ENCODE data around the gene CENPE.

Gene CENPE

DNA sequence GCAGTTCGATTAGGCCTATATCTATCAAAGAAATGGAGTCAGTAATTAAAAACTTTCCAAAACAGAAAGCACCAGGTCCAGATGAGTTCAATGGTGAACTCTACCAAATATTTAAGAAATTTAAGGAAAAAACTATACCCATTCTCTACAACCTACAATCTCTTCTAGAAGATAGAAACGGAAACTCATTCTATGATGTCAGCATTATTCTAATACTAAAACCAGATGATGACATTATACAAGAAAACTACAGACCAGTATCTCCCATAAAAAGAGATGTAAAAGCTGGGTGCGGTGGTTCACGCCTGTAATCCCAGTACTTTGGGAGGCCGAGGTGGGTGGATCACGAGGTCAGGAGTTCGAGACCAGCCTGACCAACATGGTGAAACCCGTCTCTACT, 69.0 kb downstream of the CENPE start:
- no peak for DNase-seq

DNA sequence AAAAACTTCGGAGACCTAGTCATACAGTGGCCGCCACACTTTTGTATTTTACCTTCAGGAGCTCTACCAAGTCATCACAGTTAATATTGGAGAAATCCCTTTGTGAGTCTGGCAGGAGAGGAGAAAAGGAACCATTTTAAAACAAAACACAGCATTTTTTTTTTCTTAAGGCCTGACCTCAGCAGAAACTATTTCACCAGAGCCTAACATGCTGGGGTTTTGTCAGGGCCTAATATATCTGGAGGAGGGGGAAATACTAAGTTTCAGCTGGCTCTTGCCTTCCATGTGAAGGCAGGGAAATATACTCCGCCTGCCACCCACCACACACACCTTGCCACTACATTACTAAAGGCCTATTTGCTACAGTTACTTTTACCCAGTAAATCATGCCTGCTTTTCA, 72.0 kb downstream of the CENPE start:
- no peak for DNase-seq

DNA sequence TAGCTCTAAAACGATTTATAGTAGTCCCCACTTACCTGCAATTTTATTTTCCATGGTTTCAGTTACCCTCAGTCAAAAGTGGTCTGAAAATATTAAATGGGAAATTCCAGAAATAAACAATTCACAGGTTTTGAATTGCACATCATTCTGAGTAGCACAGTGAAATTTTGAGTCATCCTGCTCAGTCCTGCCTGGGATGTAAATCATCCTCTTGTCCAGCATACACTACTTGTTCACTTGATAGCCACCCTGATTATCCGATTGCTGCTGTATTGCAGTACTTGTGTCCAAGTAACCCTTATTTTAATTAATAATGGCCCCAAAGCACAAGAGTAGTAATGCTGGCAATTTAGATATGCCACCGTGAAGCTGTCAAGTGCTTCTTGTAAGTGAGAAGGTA, 75.0 kb downstream of the CENPE start:
- DNase-seq = no peak

DNA sequence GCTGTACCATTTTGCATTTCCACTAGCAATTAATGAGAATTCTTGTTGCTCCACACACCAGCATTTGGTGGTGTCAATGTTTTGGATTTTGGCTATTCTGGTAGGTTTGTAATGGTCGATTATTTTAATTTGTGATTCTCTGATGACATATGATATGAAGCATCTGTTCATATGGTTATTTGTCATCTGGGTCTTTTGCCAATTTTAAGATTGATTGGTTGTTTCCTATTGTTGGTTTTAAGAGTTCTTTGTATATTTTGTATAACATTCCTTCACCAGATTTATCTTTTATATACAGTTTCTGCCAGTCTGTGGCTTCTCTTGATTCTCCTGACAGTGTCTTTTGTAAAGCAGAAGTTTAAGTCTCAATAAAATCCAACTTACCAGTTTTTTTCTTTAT, 80.0 kb downstream of the CENPE start:
- DNase-seq = no peak

DNA sequence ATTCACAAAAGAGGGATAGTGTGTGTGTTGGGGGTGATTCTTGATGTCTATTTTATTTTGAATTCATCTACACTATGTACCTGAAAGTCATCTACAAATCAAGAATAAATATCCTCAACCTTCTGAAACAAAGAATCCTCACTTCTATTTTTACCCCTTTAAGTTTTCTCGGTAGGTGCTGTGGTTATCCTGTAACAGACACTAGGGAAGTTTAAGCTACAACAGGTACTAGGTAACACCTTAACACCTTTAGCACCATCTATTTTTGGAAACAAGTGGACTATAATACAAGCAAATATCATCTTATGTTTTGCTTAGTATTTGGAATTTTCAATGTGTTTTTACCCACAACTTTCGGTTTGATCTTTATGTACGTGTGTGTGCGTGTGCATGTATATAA, 86.5 kb downstream of the CENPE start:
- no peak for DNase-seq

DNA sequence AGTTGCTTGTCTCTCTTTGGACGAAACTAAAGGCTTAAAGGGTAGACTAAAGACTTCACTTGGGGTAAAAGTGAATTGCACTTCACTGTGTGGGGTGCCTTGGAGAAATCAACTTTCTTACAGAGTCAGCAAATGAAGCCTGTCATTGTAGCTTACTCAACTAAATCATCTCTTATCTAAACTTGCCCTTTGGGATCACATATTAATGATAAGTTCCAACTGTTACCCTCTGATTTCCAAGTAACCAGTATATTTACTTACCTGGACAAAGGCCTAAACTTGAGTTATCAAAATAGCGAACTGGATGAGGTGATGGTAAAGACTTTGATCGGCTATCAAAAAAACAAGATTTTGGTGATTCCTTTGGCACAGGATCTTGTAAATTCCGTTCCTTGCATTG, 89.6 kb downstream of the CENPE start:
- no peak for DNase-seq

DNA sequence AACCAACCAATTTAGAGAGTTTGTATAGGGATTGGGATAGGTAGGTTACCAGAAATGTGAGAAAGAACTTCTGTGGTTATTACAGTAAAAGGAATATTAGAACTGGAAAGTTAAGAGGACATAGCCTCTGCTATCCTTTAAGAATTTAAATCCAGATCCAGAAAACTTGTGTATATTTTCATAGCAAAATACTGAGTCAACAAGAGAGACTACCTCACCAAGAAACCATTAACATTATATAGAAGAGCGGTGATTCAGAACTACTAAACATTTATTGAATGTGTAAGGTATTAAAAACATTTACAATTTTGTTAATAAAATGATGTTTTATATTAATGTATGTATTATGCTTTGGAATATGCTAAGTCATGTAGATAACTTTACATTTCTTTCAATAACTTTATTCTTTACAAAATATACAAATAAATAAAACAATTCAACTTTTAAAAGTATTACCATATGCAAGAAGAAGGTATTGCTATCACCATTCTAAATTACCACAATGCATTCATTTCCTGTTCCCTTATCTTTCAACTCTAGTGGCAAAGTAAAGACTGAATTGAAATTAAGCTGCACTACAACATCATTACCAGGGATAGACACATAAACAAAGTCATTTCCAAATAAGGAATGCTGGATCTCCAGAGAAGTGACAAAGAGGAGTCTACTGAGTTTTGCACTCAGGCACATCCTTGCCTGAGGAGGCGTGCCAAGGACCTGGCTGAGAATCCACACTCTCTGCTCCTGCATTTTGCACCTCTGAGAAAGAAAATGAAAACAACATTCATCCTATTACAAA, 92.4 kb downstream of the CENPE start:
- DNase-seq = peak in 1 of 5 experiments; percentile 38

DNA sequence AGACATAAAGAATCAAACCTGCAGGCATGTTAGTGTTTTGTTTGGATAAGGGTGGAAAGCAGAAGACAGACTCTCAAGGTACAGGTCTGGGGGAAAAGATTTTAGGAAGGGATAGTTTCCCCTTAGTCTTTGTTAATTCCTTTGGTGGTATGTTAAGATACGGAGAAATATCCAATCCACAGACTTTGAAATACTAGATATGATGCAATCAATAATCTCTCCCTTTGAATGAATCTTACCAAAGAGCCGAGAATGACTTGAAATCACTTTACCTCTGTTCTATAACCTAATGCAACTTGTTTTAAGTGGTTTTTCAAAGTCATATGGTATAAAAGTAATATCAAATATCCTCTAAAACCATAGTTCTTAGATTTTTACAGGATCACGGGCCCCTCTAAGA, 93.3 kb downstream of the CENPE start:
- no peak for DNase-seq

DNA sequence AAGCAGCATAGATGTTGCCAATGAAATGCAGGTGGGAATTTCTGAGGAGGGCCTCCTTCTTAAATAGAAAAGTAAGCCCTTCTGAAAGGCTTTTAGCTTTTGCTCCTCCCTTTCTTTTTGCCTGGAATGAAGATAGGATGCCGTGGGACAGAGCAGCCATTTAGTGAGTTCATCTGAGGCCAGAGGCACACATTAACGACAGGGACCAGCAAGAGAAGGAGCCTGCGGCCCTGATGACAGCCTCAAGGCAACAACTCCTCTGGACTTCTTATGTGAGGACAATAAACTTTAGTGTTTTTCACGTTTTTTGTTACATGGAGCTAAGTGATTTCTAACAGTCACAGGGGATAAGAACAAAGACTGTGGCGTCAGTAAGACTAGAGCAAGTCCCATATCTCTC, 97.5 kb downstream of the CENPE start:
- no peak for DNase-seq

DNA sequence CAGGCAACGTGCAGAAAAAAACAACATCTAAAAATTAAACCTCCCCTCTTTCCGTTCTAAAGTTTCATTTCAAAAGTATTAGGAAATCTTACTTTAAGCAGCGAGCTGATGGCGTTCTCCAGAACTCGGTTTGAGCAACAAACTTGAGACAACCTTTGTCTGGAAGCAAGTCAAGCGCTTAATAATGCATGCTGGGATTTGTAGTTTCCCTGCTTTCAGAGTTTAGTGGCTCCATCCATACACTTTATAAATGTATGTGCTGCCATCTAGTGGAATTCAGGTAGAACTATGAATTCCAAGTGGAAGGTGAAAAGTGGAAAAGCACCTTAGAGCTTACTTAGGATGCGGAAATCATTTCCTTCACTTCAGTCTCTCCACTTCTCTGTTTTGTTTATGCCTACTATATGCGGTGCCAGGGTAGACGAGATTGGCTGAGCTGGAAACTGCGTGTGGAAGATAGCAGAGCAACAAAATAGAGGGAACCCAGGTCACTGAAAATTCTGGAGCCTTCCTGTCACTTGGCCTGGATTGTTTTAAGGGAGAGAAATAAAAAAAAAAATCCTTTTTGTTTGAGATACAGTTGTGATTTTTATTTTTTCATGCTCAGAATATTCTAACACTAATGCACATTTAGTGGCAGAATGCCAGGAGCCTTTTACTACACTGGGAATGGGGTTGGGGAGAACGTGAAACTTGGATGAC, 98.3 kb downstream of the CENPE start, which contains the start of gene BDH2:
TSS of gene BDH2 (minus strand) at position 144 of the 702 bp plus-strand sequence. CDS start 3,580 bp downstream, outside the sequence.
- peak in 3 of 5 experiments; percentile 11 to 93 (median 73) for DNase-seq

DNA sequence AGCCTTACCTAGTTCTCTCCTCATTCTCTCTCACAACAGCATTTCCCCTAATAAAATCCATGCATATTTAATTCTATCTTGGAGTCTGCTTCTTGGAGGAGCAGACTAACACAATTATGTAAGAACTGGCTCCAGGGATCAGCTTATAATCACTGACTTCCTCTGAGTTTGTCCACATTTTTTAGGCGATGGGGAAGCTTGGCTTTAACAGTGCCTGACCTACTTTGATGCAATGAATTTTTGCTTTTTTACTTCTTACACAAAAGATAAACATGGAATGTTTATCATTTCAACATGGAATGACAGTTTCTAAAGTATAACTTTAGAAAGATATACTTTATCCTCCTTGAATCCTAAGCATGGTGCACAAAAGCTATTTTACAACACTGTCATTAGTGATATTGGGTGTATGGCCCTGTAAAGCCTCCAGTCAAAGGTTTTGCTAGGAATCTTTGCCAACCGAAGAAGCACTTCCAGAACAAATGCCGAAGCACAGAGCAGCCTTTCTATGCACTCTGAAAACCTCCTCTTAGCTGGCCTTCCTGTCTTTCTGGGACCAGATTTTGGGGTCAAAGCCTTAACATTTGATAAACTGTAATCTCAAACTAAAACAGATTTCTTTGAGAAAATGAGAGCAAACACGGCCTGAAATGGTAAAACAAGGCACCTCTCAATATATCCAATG, 99.2 kb downstream of the CENPE start:
- no peak for DNase-seq

DNA sequence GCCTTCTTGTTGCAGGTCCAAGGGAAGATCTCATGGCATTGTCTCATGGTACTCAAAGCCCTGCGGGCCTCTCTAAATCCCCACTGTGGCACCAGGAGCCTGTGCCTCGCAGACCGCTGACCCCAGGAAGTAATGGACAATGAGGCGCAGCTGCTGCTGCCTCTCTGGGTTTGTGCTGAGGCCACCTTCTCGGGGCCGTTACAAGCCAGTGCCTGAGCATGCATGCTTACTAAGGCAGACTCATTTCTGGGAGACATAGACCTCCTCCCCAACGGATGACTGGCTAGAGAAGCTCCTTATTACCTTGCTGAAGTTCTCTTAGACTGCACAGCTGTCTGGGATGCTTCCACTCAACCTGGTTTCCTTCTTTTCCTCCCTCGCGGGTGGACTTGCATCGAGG, 99.8 kb downstream of the CENPE start:
- DNase-seq = no peak

DNA sequence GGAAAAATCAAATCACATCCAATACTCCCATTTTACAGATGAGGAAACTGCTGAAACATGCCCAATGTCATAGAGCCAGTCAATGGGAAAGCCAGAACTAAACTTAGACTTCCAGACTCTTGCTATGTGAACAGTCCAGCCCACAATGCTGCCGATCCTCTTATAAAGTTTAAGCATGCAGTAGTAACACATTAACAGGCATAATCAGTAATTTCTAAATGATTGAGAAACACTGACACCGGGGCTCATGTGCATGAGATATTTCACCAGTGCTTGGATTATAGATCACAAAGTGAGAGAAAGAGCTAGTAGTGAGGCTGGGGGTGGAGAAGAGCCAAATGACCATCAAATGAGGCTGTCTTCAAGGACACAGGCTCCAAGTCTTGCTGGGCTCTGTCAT, 101.0 kb downstream of the CENPE start:
- DNase-seq = no peak

DNA sequence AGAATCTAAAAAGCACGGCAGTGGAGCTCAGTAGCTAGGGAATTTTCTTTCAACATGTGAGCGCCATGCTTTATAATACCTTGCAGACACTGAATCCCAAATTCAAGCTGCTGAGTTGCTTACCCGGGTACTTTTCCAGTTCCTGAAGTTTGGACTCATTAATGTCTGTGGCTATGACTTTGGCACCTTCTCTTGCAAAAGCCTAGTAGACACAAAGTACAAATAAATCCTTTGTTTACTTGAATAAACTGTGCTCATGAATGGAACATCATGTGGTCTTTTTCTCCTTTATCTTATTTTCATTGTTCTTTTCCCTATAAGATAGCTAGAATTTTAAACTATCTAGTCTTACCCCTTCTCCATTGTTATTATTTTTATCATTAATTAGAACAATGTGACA, 103.1 kb downstream of the CENPE start:
- no peak for DNase-seq

DNA sequence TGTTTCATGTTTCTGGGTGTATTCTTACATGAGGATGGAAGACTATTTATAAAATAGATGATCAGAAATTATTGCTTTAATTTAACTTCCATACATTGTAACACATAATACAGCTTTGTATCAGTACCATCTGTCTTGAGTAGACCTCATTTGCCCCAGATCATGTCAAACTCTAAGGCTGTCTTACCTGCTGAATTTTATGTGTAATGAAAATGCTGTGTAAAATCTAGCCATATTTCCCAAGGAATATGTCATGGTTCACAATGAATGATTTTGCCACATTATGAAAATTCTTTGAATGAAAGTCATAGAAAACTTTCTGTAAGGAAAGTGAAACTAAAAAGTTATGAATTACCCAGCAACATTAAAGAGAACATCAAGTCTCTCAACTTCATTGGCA, 105.9 kb downstream of the CENPE start:
- DNase-seq = no peak

DNA sequence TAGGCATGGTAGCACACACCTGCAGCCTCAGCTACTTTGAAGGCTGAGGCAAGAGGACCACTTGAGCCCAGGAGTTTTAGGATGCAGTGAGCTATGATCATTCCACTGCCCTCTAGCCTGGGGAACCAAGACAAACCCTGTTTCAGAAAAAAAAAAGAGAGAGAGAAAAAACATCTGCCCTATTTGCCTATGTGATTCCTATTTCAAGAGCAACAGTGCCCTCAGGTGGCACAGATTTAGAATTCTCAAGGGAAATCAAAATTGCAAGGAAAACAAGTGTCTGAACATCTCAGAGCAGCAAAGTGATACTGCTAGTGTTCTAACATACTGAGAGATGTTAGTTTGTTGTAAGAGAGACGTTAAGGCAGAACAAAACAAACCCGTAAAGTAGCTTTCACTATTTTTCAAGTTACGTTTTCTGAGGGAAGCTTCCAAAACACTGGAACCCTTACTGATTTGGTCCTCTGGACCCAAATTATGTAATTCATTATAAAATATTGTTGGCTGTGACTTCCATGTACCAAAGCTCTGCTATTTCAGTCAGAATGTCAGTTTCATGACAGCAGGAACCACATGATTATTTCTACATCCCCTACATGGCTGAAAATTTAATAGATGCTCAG, 106.4 kb downstream of the CENPE start:
- peak in 3 of 5 experiments; percentile 5 to 83 (median 16) for DNase-seq

DNA sequence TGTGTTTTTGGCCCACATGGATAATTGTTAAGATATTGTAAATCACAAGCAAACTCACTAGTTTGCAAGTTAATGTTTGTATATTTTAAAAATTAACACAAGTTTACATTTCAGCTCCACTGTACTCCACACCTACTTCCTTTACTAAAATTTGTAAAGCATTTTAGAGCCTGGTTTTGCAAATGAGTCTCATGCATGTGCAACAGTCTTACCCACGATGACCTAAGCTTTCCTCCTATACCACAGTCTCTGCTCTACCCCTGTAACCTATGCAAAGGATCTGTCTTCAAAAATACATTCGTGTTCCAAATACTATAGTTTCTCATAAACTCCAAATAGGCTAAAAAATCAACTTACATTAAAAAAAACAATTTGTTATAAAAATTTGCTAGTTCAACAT, 108.7 kb downstream of the CENPE start:
- DNase-seq = peak in 1 of 5 experiments; percentile 49

DNA sequence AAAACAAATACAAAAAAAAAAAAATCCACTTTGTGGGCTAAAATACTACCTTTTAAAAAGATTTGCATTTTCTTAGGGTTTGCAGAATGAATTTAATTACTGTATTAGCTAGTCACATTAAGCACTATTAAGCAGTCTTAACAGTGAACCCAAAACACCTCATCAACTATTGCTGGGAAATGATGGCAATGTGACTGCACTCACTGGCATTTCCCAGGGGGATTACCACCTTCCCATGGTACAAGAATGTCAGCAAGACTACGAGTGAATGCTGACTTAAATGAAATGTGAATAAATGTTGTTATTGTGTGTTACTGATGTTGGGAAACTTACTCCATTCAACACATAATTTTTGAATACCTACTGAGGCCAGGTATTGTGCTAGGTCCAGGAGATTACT, 111.6 kb downstream of the CENPE start:
- no peak for DNase-seq

DNA sequence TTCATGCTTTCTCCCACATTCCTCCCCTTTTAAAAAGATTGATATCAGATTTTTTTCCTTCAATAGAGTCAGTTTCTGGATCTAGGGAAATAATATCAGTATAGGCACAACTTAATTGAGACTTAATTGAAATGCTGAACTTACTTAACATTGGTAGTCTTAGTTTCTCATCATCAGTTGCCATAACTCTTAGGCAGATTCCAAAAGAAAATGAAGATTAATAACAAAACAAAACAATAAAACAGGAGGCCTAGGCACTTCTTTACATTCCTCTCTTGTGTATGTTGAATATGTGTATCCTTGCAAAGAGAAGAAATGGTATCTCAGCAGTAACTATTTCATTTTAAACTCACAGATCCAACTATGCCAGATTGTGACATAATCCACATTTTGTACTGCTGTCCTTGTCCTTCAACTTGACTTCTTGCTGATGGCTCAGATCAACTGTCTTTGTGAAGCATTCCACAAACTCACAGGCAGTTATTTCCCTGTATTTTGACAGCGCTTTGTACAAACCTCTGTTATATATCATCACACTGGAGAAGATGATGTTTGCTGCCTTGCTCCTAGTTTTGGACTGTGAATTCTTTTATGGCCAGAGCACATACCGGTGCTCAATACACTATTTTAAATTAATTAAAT, 112.5 kb downstream of the CENPE start:
- no peak for DNase-seq

DNA sequence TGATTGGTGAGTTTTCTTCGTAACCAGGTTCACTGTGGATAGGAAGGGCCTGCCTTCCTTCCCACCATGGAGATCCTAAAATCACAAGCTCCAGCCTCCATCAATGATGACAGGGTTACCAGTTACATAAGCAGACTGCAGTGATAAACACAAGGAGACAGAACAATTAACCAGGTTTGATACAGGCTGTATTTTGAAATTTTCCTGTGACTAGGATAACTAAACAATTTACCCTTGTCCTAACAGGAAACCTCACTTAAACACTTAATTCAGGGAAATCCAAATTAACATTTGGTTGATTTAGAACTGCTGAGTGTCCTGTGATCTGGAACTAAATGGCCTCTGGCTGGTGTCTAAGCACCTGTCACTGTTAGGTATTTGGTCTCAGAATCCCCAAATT, 118.5 kb downstream of the CENPE start:
- no peak for DNase-seq

DNA sequence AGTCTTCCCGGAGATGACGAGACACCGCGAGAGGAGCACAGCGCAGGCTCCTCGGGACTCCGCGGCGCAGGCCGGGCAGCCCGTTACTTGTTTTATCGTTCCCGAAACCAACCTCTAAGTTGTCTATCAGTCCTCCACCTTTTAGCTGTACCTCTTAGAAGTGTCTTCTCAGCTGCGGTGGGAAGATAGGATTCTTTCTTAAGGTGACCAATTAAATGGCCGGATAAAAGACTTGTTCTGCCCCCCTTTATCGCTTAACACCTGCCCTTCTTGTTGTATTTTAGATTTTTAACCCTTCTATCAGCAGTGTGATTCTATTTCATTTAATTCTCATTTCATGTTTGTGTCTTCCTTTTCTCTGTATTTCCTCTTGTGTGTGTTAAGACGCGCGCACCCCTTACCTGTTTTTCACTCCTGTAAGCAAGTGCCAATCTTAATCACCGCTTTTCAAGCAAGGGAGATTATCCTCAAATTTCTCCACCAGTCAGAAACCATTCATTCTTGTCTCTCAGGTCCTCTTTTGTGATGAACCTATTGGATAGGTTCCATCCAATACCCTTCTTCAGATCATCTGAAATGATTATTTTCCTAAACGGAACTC, 121.3 kb downstream of the CENPE start, which contains the start of gene SLC9B2:
TSS of gene SLC9B2 (minus strand) at position 15 of the 601 bp plus-strand sequence. CDS start 9,211 bp downstream, outside the sequence.
- DNase-seq = no peak

Data from T-helper 2 cell (primary cell).